Measurements from ENCODE around the gene CDH23.
A peak's percentile ranks its signal among the peaks of the same experiment; 100 is the strongest.

Gene CDH23

DNA sequence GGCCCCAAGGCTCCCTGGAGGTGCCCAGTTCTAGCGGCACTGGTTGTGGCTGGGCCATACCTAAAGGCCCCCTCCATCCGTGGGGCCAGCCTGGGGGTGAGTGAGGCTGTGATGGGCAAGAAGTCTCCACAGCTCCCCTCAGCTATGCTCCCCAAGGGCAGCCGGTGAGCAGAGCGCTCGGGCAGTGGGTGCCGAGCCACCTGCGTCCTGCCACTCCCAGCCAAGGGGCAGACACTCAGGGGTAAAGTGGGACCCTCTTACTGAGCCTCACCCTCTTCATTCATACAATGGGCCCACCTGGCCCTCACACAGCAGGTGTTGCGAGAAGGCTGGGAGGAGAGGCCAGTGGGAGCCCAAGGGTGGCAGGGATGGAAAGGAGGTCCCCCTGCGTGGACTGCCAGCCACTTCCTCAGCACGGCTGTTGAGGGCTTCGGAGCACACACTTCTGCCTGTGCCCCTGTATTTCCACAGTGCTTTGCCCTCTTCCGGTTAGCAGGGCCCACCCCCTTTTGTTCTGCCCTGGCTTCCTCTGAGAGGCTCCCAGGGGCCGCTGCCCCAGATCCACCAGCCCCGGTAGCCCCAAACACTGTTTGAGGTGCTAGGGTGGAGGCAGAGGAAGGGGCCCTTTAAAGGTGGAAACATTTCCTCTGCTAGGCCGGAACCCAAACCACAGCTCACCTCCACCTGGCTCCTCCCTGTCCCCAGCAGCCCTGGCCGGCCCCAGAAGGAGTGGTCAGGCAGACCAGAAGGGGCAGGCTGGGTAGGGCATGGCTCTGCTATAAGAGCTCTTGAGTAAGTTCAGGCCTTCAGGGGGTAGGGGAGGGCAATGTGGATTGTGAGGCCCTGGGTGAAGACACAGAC is 339.2 kb downstream of the CDH23 start:
- no peak for DNase-seq

DNA sequence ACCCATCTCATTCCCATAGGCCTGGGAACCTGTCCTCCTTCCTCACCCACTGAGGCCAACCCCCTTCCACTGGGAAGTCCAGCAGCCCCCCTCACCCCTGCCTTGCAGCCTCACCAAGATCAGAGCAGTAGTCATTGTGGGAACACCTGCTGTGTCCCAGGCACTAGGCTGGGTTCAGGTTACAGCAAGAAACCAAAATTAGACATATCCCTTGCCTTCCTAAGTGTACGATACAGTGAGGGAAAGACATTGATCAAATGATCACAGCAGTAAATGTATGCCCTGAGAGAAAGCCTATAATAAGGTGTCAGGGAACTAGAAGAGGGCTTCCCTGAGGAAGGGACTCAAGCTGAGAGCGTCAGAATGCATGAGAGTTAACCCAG is 339.8 kb downstream of the CDH23 start:
- no peak for DNase-seq

DNA sequence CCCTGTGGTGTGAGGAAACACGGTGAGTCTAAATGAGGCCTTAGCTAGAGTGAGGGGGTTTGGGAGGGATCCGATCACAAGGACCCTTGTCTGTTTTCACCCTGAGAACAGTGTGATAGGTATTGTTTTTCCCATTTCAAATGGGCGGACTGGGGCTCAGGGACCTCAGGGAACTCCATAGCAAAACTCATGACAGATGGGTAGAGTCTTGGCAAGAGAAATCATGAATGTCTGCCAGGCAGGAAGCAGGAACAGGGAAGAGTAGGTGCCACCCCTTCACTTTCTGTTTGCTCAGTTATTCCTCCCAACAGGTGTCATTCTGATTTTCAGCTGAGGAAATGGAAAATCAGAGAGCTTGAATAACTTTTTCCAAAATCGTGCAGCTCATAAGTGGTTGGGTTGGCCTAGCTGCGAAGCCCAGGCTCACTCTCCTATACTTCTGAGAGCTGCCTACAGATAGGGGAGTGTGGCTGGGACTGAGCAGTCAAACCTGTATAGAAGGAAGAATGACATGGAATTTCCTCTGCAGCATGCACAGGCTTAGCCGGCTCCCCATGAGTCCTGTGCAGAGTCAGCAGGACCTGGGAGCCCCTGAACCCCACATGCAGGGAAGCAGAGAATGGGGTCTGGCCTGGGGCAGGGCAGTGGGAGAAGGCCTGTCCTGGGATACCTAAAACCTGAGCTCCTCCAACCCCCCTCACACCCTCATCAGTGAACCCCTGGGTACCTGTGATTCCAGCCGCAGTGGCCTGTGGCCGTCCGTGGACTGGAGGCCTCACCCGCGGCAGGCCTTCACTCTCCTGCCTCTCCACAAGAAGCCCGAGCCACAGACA is 340.5 kb downstream of the CDH23 start:
- DNase-seq = peak; percentile 16

DNA sequence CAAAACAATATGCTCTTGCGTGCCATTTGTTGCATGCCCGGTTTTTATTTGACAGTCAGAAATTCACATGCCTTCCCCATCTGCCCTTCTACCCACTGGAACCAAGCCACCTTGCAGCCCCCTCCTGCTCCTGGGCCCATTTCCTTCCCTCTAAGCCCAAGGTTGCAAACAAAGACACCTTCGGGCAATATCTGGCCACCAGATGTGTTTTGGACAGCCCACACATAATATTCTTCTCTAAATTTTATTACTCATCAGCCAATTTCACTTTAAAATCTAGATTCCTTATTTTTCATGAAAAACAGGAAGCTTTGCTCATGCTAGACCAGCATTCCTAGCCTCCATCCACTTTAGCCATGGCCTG is 341.1 kb downstream of the CDH23 start:
- no peak for DNase-seq

DNA sequence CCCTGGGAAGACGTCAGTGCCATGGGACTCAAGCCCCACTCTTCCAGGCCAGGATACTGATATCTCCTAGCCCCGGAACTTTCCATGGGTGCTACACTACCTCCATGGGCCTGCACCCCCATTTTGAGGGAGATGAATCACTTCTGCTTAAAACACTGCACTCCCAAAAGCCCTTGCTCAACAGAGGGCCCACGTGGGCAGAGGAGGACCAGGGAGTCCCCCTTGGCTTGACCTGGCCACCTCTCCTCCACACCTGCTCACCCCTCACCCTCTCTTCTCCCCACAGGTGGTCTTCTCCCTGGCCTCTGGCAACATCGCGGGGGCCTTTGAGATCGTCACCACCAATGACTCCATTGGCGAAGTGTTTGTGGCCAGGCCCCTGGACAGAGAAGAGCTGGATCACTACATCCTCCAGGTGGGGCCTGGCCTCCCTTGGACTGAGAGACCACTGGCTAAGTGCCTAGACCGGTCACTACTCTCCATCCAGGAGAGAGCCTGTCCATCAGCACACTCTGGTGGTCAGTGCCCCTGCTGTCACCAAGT is 342.7 kb downstream of the CDH23 start:
- no peak for DNase-seq

DNA sequence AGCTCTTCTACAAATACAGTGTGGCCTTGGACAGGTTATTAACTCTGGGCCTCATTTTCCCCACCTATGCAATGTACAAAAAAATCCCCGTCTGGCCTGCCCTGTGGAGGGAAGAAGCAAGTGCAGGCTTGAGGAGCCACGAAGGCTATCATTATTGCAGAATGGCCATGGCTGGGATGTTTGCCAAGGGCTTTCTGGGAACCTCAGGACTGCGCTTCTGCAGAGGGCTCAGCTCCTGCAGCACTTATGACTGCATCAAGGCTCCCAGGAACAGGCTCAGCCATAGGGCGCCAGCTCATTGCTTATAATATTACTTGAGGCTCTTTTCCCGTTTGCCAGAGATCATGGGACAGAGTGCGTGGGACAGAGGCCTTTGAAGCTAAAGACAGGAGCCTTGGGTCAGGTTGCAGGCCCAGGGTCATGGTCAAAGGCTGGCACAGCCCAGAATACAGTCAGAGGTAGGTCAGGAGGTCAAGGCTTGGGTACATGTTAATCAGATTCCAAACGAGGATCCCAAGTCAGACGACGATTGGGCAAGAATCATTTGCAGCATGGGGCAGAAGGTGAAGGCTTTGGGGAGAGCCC is 343.4 kb downstream of the CDH23 start:
- DNase-seq = no peak

DNA sequence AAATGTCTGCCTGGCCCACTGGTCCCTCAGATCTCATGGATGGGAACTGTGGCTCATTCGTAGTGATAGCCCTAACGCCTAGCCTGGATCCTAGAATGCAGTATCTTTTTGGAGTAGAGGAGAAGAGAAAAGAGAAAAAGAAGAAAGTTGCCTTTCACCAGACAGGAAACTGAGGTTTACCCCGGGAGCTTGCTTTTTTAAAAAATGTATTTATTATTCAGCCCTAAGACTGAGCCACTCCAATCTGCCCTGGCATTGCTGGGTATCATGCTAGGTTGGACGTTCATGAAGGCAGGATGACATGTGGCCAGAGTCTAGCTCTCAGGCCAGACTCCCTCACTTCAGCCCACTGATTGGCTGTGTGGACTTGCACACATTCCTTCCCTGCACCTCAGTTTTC is 344.3 kb downstream of the CDH23 start:
- DNase-seq = no peak

DNA sequence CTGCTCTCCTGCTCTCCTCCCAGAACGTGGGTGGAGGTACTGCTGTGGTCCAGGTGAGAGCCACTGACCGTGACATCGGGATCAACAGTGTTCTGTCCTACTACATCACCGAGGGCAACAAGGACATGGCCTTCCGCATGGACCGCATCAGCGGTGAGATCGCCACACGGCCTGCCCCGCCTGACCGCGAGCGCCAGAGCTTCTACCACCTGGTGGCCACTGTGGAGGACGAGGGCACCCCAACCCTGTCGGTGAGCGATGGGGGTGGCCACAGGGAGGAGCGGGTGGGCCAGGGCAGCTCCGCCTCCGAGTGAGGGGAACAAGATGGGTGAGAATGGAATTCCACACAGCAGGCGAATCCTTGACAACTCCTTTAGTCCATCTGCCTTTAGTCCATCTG is 345.0 kb downstream of the CDH23 start:
- no peak for DNase-seq

DNA sequence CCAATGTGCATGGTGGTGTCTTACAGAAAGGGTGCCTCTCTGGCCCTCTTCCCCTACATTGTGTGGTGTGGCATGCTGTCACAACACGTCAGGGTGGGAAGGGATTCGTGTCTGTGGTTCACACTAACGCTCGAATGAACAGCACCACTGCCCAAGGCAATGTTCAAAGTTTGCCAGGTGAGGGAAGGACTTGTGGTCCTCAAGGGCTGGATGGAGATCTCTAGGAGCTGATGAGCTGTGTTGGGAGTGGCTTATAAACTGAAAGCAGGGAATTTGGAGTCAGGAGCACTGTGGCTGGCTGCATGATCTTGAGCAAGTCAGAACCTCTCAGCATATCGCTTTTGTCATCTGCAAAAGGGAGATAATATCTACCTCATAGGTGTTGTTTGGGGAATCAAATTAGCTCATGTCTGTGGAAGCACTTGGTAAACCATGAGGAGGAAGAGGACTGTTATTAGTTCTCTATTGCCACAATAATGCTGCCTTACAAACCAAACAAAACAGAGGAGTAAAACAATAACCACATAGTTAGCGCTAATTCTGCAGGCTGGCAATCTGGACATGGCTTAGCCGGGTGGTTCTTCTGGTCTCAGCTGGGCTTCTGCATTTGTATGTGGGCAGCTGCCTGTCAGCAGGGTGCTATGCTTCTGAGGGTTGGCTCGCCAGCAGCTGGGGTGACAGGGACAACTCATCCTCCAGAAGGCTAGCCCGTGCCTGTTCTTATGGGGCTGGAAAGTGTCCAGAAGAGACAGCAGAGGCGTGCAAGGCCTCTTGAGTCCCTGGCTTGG is 345.8 kb downstream of the CDH23 start:
- DNase-seq = no peak

DNA sequence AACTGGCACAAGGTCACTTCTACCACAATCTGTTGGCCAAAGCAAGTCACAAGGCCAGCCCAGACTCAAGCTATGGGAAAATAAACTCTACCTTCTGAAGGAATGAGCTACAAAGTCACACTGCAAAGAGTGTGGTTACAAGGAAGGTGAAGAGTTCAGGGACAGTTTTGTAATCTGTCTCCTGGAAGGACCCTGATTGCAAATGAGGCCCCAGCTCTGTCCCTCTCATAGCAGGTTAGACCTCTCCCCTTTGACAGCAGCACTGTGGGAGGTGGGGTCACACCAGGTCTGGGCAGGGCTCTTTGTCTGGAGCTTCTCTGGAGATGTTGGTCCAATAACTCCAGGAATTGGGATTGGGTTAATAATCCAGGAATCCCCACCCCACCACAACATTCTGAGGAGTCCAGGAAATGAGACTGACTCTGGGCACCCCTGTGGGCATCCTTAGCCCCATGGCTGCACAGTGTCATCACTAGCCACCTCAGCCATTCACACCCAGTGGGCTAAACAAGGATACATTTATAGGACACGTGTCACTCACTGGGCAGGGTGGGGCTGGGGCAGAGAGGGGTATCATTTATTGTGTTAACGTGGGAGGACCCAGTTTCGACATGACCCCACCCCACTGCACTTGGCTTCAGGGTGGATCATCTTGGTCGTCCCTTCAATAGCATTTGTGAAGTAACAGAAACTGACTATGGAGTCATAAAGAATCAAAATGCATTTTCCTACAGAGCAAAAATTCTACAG is 346.5 kb downstream of the CDH23 start:
- DNase-seq = no peak

DNA sequence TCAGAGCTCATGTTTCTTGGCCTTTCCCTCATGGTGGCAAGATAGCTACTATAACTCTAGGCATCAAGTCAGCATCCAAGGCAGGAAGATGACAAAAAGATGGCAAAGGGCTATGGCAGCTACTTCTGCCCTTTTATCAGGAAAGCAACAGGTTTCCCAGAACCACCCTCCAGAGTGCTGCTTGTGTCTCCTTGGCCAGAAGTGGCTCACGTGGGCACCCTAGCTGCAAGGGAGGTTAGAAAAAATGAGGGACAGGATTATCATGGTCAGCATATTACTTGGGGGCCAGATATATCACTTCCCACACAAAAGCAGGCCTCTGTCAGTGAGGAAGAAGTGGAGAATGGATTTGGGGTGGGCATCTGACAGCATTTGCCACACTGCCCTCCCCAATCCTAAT is 347.1 kb downstream of the CDH23 start:
- no peak for DNase-seq

DNA sequence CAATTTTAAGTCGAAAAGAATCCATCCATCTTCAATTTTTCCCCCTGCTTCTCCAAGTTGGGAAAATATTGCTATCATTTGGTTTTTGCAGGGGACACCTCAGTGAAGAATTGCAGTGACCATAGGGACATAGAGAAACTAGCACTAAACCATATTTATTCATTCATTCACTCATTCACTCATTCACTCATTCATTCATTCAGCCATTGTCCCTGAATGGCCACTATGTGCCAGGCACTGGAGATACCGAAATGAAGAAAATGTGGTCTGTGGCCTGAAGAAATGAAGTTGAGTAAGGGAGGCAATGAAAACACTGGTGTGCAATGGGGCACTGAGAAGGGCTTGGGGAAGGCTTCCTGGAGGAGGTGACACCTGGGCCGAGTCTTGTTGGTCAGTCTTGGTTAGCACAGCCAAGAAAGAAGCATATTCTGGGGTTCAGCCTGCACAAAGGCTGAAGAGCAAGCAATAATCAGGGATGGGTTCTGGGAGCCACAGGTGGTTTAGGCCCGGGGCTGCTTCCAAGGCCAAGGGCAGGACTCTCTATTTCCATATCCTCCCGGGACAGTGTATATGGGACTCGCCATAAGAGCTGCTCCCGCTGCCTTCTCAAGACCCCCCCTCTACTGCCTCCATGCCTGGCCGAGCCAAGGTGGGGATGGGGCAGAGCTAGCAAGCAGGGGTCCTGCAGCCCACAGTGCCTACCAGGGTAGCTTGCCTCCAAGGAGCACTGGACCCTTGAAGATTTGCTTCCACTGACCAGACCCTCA is 348.4 kb downstream of the CDH23 start:
- no peak for DNase-seq

DNA sequence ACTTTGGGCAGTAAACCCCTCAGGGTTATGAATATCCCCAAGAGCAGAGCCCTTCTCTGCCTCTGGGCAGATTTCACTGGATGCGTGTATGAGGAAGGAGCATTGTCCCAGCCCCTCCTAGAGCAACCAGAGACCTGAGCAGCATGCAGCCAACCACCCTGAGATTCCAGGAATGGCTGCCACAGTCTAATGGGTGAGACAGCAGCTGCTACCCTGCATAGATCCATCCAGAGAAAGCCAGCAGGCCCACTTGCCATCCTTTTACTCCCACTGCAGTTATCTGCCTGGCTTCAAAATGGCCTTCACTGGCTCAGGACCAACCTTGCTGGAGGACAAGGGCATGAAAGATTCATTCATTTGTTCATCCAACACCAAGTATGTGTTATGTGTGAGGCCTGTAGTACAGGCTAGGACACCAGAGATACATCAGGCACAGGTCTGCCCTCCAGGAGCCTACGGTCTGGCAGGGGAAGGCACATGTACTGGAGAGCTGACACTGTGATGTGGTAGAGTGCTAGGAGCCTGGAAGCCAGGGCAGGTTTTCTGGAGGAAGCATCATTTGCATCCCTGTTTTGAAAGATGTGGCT is 349.0 kb downstream of the CDH23 start:
- no peak for DNase-seq

DNA sequence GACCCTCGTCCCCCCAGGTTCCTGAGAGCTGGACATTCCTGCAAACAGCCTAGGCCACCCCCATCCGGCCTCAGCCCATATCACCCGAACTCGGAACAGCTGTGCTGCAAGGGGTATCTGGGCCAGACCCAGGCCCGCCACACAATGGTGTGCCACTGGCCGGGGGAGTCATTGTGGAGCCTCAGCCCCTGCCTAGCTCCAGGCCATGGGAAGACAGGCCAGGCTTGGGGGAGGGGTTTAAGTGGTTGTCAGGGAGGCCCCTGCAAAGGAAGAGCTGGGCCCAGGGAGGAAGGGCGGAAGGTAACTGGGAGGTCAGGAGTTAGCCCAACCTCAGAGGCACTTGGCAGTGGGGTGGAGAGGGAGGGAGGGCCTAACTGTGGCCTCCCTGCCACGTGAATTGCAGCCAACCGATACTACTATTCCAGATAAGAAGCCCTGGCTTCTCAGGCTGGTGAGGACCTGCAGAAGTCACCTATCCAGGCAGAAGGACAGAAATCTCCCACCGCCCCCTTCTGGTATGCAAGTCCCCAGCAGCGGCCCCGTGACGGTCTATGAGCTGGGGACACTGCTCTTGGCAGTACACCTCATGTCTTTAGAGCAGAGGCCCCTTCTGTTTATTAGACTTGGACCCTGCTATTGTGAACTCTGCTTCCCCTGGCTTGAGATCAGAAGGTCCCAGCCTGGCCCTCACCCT is 349.8 kb downstream of the CDH23 start:
- DNase-seq = no peak

DNA sequence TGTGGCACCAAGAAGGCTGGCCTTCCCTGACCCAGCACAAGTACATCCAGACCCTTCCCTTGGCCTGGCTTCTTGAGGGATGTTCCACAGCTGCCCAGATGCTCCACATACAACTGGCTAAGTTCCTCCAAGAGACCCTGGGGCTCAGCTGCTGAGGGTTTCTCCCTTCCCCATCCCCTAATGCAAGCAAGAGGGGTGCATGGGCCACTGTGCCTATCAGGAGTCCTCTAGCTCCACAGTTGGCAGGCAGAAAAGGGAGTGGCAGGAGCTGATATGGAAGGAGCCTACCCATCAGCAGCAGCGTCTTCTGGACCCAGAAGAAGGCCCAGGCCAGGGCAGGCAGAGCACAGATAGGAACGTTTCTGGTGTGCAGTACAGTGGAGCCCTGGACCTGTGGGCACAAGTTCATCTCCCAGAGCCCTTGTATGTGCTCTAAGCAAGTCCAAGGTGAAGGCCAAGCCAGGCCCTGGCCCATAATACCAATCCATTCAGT is 350.4 kb downstream of the CDH23 start:
- DNase-seq = no peak

DNA sequence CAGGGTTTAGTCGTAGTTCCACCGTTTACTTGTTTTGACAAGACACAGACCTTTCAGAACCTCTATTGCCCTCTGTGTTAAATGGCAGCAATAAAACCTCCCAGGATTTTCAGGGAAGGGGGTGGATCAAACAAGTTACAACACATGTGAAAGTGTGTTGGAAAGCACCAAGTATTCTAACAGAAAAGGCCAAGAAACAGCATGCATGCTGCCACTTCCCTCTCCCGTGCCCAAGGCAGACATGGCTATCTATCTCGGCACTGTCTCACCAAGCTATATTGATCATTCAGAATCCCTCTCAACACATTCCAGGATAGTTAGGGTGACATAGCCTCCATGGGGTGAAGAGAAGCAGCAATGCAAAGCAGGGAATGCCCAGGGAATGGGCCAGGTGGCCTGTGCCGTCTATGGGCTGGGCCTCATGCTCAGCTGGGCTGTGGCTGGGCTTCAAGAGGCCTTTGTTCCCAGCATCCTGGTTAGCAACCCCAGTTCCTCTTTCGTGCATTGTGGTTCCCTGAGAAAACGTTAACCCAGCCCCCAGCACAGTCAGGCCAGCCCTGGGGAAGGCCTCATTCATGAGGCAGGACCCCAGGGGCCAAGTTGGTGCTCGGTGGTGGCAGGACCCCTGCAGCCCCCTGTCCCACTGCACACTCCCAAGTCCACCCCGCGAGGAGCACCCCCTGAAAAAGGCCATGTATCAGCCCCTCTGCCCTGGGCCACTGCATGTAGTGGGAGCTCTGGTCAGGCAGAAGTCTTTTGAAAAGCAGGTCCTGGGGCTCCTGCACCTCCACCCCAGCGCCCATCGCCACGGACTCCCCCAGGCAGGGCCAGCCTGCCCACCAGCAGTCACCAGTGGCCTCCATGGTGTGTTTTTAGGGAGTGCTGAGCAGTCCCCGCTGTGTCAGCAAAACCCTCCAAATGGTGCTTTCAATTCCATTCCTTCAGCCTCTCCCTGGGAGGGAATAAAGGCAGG is 351.1 kb downstream of the CDH23 start:
- no peak for DNase-seq

DNA sequence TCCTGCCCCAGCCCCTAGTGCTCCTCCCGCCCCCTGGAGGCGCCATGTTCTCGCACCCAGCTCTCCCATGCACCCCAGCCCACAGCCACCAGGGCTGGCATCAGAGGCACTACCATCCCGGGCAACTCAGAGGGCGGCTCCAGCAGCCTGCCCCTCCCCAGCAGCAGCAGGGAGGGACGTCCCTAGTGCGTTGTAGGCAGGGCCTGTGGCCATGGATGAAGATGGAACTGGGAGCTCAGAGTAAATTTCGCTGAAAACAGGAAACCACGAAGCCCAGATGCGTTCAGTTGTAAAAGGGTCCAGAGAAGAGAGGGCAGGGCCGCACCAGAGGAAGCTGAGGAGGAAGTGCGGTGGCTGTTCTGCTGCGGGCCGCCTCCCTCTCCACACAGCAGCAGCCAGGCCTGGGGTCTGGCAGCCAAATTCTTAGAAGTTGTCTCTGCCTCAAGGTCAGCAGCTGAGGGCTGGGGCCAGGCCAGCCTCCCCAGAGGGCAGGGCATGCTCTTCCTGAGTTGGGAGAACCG is 352.0 kb downstream of the CDH23 start:
- DNase-seq = no peak

DNA sequence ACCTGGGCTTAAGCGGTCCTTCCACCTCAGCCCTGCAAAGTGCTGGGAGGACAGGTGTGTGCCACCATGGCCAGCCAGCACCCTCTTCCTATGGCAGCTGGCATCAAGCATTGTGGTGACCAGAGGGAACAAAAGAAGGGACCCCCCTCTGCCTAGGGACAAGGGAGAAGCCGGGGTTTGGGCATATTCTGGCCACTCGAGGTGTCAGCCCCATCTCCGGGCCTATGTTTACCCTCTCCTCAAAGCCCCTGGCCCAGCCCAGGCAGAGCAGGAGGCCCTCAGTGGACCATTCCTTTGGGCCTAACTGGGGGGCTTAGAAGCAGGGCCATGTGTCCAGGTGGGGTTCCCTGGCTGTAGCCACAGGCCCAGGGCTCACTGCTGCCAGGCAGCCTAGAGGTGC is 352.7 kb downstream of the CDH23 start:
- DNase-seq = no peak
